Esophagus mucosa (tissue), 1 donor: ENCODE measurements around the gene IFITM5. TPM values are rescaled to one million over a fixed set of nuclear protein-coding genes. Genes with fewer than 3 reads are reported as not detected.

Experiments
- ATAC-seq: fragments of 200-7000 bp; cut with Tn5 transposase; one replicate; pipeline ENCODE4 v1.9.1; 2020
- total RNA-seq: library from RNA; stranded (reverse); gene quantifications from one replicate; pipeline ENCODE4 v1.2.4, GENCODE V29; 2023
- donor health status: DM: yes; HTN: yes; CAD: no.

Gene IFITM5
- total RNA-seq, 1 donor from 2014 or later = not detected

- no peak for ATAC-seq
Measured at GRCh38 chr11:282630-283360, 16.5 kb downstream of the IFITM5 start.

GRCh38 chr11:282171-282570 lies 17.2 kb downstream of the IFITM5 start:
- ATAC-seq = no peak

GRCh38 chr11:281486-282161 lies 17.7 kb downstream of the IFITM5 start:
- no peak for ATAC-seq

GRCh38 chr11:280706-281485 lies 18.4 kb downstream of the IFITM5 start:
- no peak for ATAC-seq

GRCh38 chr11:279966-280705 lies 19.2 kb downstream of the IFITM5 start:
- peak; percentile 35 for ATAC-seq

- ATAC-seq = no peak
Measured at GRCh38 chr11:279040-279965, 20.0 kb downstream of the IFITM5 start.

GRCh38 chr11:278001-278951 lies 21.1 kb downstream of the IFITM5 start, which contains the start of gene NLRP6:
Gene NLRP6, plus strand, starts transcription at chr11:278407. Its CDS starts 163 bp downstream, at chr11:278570.
- ATAC-seq = peak; percentile 9

- no peak for ATAC-seq
Measured at GRCh38 chr11:276219-276618, 23.1 kb downstream of the IFITM5 start.

- ATAC-seq = no peak
Measured at GRCh38 chr11:272931-273198, 26.5 kb downstream of the IFITM5 start.

GRCh38 chr11:272195-272930 lies 27.0 kb downstream of the IFITM5 start:
- ATAC-seq = no peak

- ATAC-seq = no peak
Measured at GRCh38 chr11:271319-271715, 28.0 kb downstream of the IFITM5 start.

- no peak for ATAC-seq
Measured at GRCh38 chr11:270451-271318, 28.6 kb downstream of the IFITM5 start.

GRCh38 chr11:269146-269890 lies 30.0 kb downstream of the IFITM5 start:
- ATAC-seq = no peak

- peak; percentile 43 for ATAC-seq
Measured at GRCh38 chr11:268716-269145, 30.6 kb downstream of the IFITM5 start.

- peak; percentile 60 for ATAC-seq
Measured at GRCh38 chr11:267491-267994, 31.8 kb downstream of the IFITM5 start.

- peak; percentile 52 for ATAC-seq
Measured at GRCh38 chr11:266676-267439, 32.5 kb downstream of the IFITM5 start.

- ATAC-seq = no peak
Measured at GRCh38 chr11:261624-262023, 37.7 kb downstream of the IFITM5 start.
